Lower leg skin (tissue), 4 donors: ENCODE results near the gene MYO1B. TPM values are rescaled to one million over a fixed set of nuclear protein-coding genes. Genes with fewer than 3 reads are reported as not detected.
A peak's percentile ranks its signal among the peaks of the same experiment; 100 is the strongest.

Experiments
- DNase-seq, 2 donors: peaks; one replicate each; pipeline ENCODE4 v3.0.0-alpha.2; 2019; ENCODE audit warnings: low spot score in 2 of 2
- H3K4me3 ChIP-seq: fragments of 200-600 bp; sonication (generic); 2 replicates; pipeline ENCODE4 v1.5.1; 2017; ENCODE audit warnings: mild to moderate bottlenecking, low read depth; ENCODE audit not compliant: poor library complexity, severe bottlenecking
- CTCF ChIP-seq, 3 donors: fragments of 450-650 bp; IDR thresholded peaks; one replicate each; pipeline ENCODE4 v1.5.1; 2016; ENCODE audit warnings: antibody characterized with exemption in 3 of 3, mild to moderate bottlenecking in 3 of 3, moderate library complexity in 2 of 3
- POLR2A ChIP-seq, 2 donors: fragments of 450-650 bp; IDR thresholded peaks; one replicate each; pipeline ENCODE4 v1.6.1; 2016 to 2017; ENCODE audit warnings: antibody characterized with exemption in 2 of 2, mild to moderate bottlenecking in 1 of 2, moderate library complexity in 1 of 2
- WGBS, 2 donors: methylation state at CpG; one replicate each; pipeline ENCODE4 v1.1.5; 2018; 5-methylcytosine and 5-hydroxymethylcytosine counted together
- intact Hi-C: fragments of 100-400 bp; cut with DNase I; formaldehyde crosslinking; loops from one replicate; pipeline ENCODE4 v1.15.0; 2023; ENCODE audit warnings: low total_unique reads
- total RNA-seq, 4 donors: library from RNA; depleted of rRNA; stranded (reverse); fragments of >200 nt; gene quantifications; one replicate each; pipeline ENCODE4 v1.1.0, GENCODE V29; 2016

The MYO1B gene
- total RNA-seq, 4 donors from 2014 or later, result 24.6 to 53.0 (median 36.9) TPM

DNA sequence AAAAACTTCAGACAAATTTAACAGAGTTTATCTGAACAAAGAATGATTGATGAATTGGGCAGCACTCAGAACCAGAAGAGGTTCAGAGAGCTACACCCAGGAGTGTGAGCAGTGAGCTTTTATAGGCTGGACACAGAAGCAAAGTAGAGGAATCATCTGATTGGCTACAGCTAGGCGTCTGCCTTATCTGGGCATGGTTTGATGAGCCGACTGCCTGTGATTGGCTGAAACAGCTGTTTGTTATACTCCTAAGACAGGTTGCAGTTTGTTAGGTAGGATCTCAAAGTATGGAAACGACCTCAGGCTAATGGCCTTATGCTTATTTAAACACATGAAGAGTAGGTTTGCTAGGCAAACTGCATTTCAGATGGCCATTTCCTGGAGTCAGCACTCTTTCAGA, 188.9 kb downstream of the MYO1B start:
- no peak for DNase-seq
- intact Hi-C loops, result no loop called here
- WGBS, 2 donors, result 85 to 90% methylated on average over 3 of the region's 3 CpGs
- TF ChIP-seq CTCF (IDR thresholded peaks at IDR 0.05) (no peak), POLR2A (IDR thresholded peaks at IDR 0.05) (no peak)
- no peak overlapping the region for H3K4me3 ChIP-seq

DNA sequence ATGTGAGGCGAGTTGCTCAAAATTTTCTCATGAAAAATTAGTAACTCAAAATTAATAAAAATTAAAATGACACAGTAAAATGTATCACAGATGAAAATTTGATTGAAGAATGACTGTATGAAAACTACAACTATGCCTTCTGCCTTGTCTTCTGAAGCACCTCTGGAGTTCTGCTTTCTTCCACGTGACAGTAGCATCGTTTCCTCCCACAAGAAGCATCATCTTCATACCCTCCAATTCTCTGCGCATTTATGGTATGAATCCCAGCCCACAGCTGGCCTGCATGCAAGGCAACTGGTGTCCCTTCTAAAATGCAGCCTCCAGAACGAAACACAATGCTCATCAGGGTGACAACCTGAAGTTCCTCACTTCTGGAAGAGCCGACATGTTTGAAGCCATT, 189.9 kb downstream of the MYO1B start:
- no peak for DNase-seq
- 86 to 88% methylated on average over 6 of the region's 6 CpGs for WGBS, 2 donors
- intact Hi-C loops, result no loop called here
- no peak overlapping the region for H3K4me3 ChIP-seq
- TF ChIP-seq CTCF (IDR thresholded peaks at IDR 0.05) (no peak), POLR2A (IDR thresholded peaks at IDR 0.05) (no peak)

GRCh38 chr2:191436368-191437055, 191.3 kb downstream of the MYO1B start:
- DNase-seq, result no peak
- TF ChIP-seq CTCF (IDR thresholded peaks at IDR 0.05), result no peak
- no peak for TF ChIP-seq POLR2A (IDR thresholded peaks at IDR 0.05)
- no peak overlapping the region for H3K4me3 ChIP-seq
- WGBS, 2 donors, result 48 to 63% methylated on average over 6 of the region's 6 CpGs
- intact Hi-C loops, result no loop called here

DNA sequence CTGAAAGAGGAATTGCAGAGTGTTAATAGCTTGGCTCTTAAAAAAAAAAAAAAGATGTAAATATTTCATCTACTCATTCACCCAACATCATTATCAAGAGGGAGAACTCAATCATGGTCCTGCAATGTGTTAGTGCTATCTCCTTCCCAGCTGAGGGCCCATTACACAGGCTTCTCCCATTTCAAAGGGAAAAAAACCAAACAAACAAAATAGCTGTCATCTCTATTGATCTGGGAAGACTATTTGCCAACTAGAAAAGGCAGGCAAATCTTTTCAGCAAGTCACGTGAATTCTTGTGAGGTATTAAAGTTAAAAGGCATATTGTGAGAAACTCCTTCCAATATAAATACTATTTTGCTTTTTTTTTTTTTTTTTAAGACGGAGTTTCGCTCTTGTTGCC, 194.3 kb downstream of the MYO1B start:
- intact Hi-C loops, result no loop called here
- 89 to 94% methylated on average over 3 of the region's 3 CpGs for WGBS, 2 donors
- no peak overlapping the region for H3K4me3 ChIP-seq
- no peak for DNase-seq
- TF ChIP-seq CTCF (IDR thresholded peaks at IDR 0.05) (no peak), POLR2A (IDR thresholded peaks at IDR 0.05) (no peak)

DNA sequence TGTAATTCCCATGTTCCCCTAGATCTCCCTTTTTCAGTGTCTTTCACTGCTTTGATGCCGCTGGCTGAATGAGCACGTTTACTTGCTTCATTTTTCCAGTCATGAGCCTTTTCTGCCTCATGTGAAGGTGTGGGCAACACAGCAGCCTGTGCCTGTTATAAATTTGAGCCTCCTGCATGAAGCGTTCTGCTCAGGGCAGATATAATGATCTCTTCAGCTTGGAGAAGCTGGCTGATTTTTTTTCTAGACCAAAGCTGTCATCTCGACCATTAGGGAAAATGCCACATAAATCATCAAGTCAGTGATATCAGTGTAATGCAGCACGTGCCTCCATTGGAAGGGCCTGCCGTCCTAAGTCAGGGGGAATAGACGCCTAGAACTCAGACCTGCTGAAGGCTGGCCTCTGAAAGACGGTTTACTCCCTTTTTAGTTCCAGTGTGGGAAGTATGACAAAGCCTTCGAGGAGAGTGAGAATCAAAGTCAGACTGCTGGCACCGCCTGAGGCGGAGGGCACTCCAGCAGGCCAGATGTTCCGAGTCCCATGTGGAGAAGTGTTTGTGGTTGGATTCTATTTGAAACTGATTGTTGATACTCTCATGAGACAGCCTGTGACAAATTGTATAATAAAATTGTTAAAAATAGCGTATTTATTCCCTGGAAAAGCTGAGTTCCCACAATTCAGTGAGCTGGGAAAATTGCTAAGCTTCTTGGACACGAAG, 196.5 kb downstream of the MYO1B start:
- no peak for TF ChIP-seq POLR2A (IDR thresholded peaks at IDR 0.05)
- intact Hi-C loops, result no loop called here
- DNase-seq, result peak in 1 of 2 donors; percentile 35
- 44 to 59% methylated on average over 14 of the region's 14 CpGs for WGBS, 2 donors
- H3K4me3 ChIP-seq, result no peak overlapping the region

GRCh38 chr2:191443446-191443845, 198.2 kb downstream of the MYO1B start:
- no peak for TF ChIP-seq CTCF (IDR thresholded peaks at IDR 0.05)
- TF ChIP-seq POLR2A (IDR thresholded peaks at IDR 0.05), result no peak
- intact Hi-C loops, result no loop called here
- WGBS, 2 donors, result 51 to 58% methylated on average over 3 of the region's 3 CpGs
- no peak overlapping the region for H3K4me3 ChIP-seq
- DNase-seq, result no peak
